LNCAP (cell line): ENCODE results near the gene OR6K6.

Source experiments
- CTCF ChIP-seq: fragments of 450-650 bp; IDR thresholded peaks from 2 replicates; pipeline ENCODE4 v1.5.1; 2017; ENCODE audit warnings: mild to moderate bottlenecking

Gene OR6K6

GRCh38 chr1:158801396-158801795, 46.9 kb downstream of the OR6K6 start:
- TF ChIP-seq CTCF = no peak

GRCh38 chr1:158803678-158804077, 49.2 kb downstream of the OR6K6 start:
- TF ChIP-seq CTCF = no peak
